Measurements from ENCODE around the gene EPHB2.

EPHB2 gene

GRCh38 chr1:22955146-22955545 lies 244.5 kb downstream of the EPHB2 start:
- TF ChIP-seq FOXM1 (IDR thresholded peaks at IDR 0.05; ENCODE audit: borderline replicate concordance, low read depth): no peak
- no peak for TF ChIP-seq YY1 (IDR thresholded peaks at IDR 0.05; ENCODE audit: low read depth)
- no peak for TF ChIP-seq MAX (IDR thresholded peaks at IDR 0.05)
- TF ChIP-seq CEBPB (IDR thresholded peaks at IDR 0.05): no peak
- no peak for TF ChIP-seq EP300 (IDR thresholded peaks at IDR 0.05; ENCODE audit: borderline replicate concordance)
- TF ChIP-seq TAF1 (IDR thresholded peaks at IDR 0.05; ENCODE audit: low read depth): no peak
- TF ChIP-seq CREB1 (IDR thresholded peaks at IDR 0.05; ENCODE audit: low read depth): no peak
- TF ChIP-seq NFIC (IDR thresholded peaks at IDR 0.05): no peak
- no peak for TF ChIP-seq ZBTB7A (IDR thresholded peaks at IDR 0.05; ENCODE audit: low read depth)
- no peak for TF ChIP-seq TCF12 (IDR thresholded peaks at IDR 0.05; ENCODE audit: low read depth)
- TF ChIP-seq REST (IDR thresholded peaks at IDR 0.05; ENCODE audit: low read depth): no peak
- TF ChIP-seq RAD21 (IDR thresholded peaks at IDR 0.05; ENCODE audit: low read depth): no peak
- no peak for TF ChIP-seq TEAD4 (IDR thresholded peaks at IDR 0.05)
- no peak for TF ChIP-seq EGR1 (IDR thresholded peaks at IDR 0.05)
- TF ChIP-seq USF1 (IDR thresholded peaks at IDR 0.05): no peak

GRCh38 chr1:22957066-22957465 lies 246.4 kb downstream of the EPHB2 start:
- no peak for TF ChIP-seq EGR1 (IDR thresholded peaks at IDR 0.05)
- no peak for TF ChIP-seq TAF1 (IDR thresholded peaks at IDR 0.05; ENCODE audit: low read depth)
- TF ChIP-seq TCF12 (IDR thresholded peaks at IDR 0.05; ENCODE audit: low read depth): no peak
- no peak for TF ChIP-seq FOXM1 (IDR thresholded peaks at IDR 0.05; ENCODE audit: borderline replicate concordance, low read depth)
- TF ChIP-seq YY1 (IDR thresholded peaks at IDR 0.05; ENCODE audit: low read depth): no peak
- TF ChIP-seq EP300 (IDR thresholded peaks at IDR 0.05; ENCODE audit: borderline replicate concordance): no peak
- no peak for TF ChIP-seq NFIC (IDR thresholded peaks at IDR 0.05)
- no peak for TF ChIP-seq TEAD4 (IDR thresholded peaks at IDR 0.05)
- TF ChIP-seq USF1 (IDR thresholded peaks at IDR 0.05): no peak

- TF ChIP-seq CREB1 (IDR thresholded peaks at IDR 0.05; ENCODE audit: low read depth): no peak
- no peak for TF ChIP-seq MAX (IDR thresholded peaks at IDR 0.05)
- TF ChIP-seq EGR1 (IDR thresholded peaks at IDR 0.05): no peak
- TF ChIP-seq ZBTB7A (IDR thresholded peaks at IDR 0.05; ENCODE audit: low read depth): no peak
- TF ChIP-seq TCF12 (IDR thresholded peaks at IDR 0.05; ENCODE audit: low read depth): no peak
- no peak for TF ChIP-seq YY1 (IDR thresholded peaks at IDR 0.05; ENCODE audit: low read depth)
- TF ChIP-seq REST (IDR thresholded peaks at IDR 0.05; ENCODE audit: low read depth): no peak
These were observed 247.9 kb downstream of the EPHB2 start for GRCh38 chr1:22958556-22958955.

- no peak for TF ChIP-seq TCF12 (IDR thresholded peaks at IDR 0.05; ENCODE audit: low read depth)
These were observed 249.1 kb downstream of the EPHB2 start for GRCh38 chr1:22959545-22960360.

- TF ChIP-seq RAD21 (IDR thresholded peaks at IDR 0.05; ENCODE audit: low read depth) (no peak), TEAD4 (IDR thresholded peaks at IDR 0.05) (no peak), FOXM1 (IDR thresholded peaks at IDR 0.05; ENCODE audit: borderline replicate concordance, low read depth) (no peak), YY1 (IDR thresholded peaks at IDR 0.05; ENCODE audit: low read depth) (no peak), USF1 (IDR thresholded peaks at IDR 0.05) (no peak), CREB1 (IDR thresholded peaks at IDR 0.05; ENCODE audit: low read depth) (no peak), REST (IDR thresholded peaks at IDR 0.05; ENCODE audit: low read depth) (no peak), CEBPB (IDR thresholded peaks at IDR 0.05) (no peak), TCF12 (IDR thresholded peaks at IDR 0.05; ENCODE audit: low read depth) (no peak), ZBTB7A (IDR thresholded peaks at IDR 0.05; ENCODE audit: low read depth) (no peak), EGR1 (IDR thresholded peaks at IDR 0.05) (no peak), TAF1 (IDR thresholded peaks at IDR 0.05; ENCODE audit: low read depth) (no peak), EP300 (IDR thresholded peaks at IDR 0.05; ENCODE audit: borderline replicate concordance) (no peak), NFIC (IDR thresholded peaks at IDR 0.05) (no peak), MAX (IDR thresholded peaks at IDR 0.05) (no peak)
These were observed 251.9 kb downstream of the EPHB2 start for GRCh38 chr1:22962558-22962957.

Data from Ishikawa (cell line).